Caco-2 (cell line): ENCODE results near the gene RRAS. TPM values are rescaled to one million over a fixed set of nuclear protein-coding genes. Genes with fewer than 3 reads are reported as not detected.

Experiments used
- BruUV-seq: library from RNA; stranded (reverse); fragments of 400-500 nt; replicated peaks from 2 replicates; lab custom pipeline; 2021; lab: Mats Ljungman, UMichigan
- CTCF ChIA-PET: fragments of 300-600 bp; sonication (Branson Sonifier 250); formaldehyde crosslinking; loops from one replicate; lab custom pipeline; 2022; ENCODE audit warnings: antibody characterized with exemption; lab: Charles Lee
- POLR2A ChIA-PET: fragments of 300-600 bp; sonication (Branson Sonifier 250); formaldehyde crosslinking; loops from one replicate; lab custom pipeline; 2022; ENCODE audit warnings: antibody characterized with exemption; lab: Charles Lee
- DNase-seq, 2 experiments: peaks; one replicate each; pipeline versions ENCODE4 v3.0.0 to v3.0.0-alpha.2; 2020 to 2022
- H3K27me3 ChIP-seq: replicated peaks from 2 replicates; pipeline ENCODE4 v1.6.0; 2011; ENCODE audit warnings: low read length; ENCODE audit not compliant: control insufficient read depth, insufficient read depth
- H3K36me3 ChIP-seq: 2 replicates; pipeline ENCODE4 v1.5.1; 2011; ENCODE audit warnings: low read length; ENCODE audit not compliant: control insufficient read depth, insufficient read depth
- H3K4me1 ChIP-seq: fragments of 250-450 bp; sonication (Bioruptor Pico); 2 replicates; pipeline ENCODE4 v1.5.1; 2020; ENCODE audit warnings: mild to moderate bottlenecking
- H3K4me3 ChIP-seq: 2 replicates; pipeline ENCODE4 v1.5.1; 2011; ENCODE audit warnings: low read depth, mild to moderate bottlenecking, control low read depth, low read length
- H3K9me3 ChIP-seq: fragments of 250-450 bp; sonication (Bioruptor Pico); 2 replicates; pipeline ENCODE4 v1.5.1; 2020; ENCODE audit warnings: mild to moderate bottlenecking, moderate library complexity
- H3K27ac Mint-ChIP-seq: one replicate; pipeline ENCODE4 v1.8.0; 2022; ENCODE audit warnings: mixed read lengths; ENCODE audit not compliant: unreplicated experiment
- H3K27me3 Mint-ChIP-seq: one replicate; pipeline ENCODE4 v1.8.0; 2022; ENCODE audit warnings: mixed read lengths; ENCODE audit not compliant: insufficient read depth, unreplicated experiment
- H3K36me3 Mint-ChIP-seq: one replicate; pipeline ENCODE4 v1.8.0; 2022; ENCODE audit warnings: mild to moderate bottlenecking, mixed read lengths; ENCODE audit not compliant: insufficient read depth, unreplicated experiment
- H3K4me1 Mint-ChIP-seq: one replicate; pipeline ENCODE4 v1.8.0; 2022; ENCODE audit warnings: low read depth, mixed read lengths; ENCODE audit not compliant: unreplicated experiment
- H3K4me3 Mint-ChIP-seq: one replicate; pipeline ENCODE4 v1.8.0; 2022; ENCODE audit warnings: mild to moderate bottlenecking, moderate library complexity, mixed read lengths; ENCODE audit not compliant: unreplicated experiment
- H3K9me3 Mint-ChIP-seq: one replicate; pipeline ENCODE4 v1.8.0; 2022; ENCODE audit warnings: mixed read lengths; ENCODE audit not compliant: unreplicated experiment
- CTCF ChIP-seq, 2 experiments: fragments of 200-600 bp in 1 of 2; IDR thresholded peaks; 1 replicate in 1 of 2; 2 replicates in 1 of 2; pipeline versions ENCODE4 v1.5.1 to v1.8.0; 2011 to 2022; ENCODE audit warnings: antibody characterized with exemption in 1 of 2, control low read depth in 1 of 2, inconsistent platforms in 1 of 2, low read depth in 1 of 2, low read length in 1 of 2, mild to moderate bottlenecking in 1 of 2, moderate library complexity in 1 of 2; ENCODE audit not compliant: insufficient read depth in 1 of 2, severe bottlenecking in 1 of 2, unreplicated experiment in 1 of 2
- intact Hi-C: fragments of 100-400 bp; cut with micrococcal nuclease; formaldehyde crosslinking; loops from one replicate; pipeline ENCODE4 v1.10.0; 2022; ENCODE audit not compliant: unreplicated experiment
- total RNA-seq: library from RNA; stranded (reverse); gene quantifications from 2 replicates; pipeline ENCODE4 v1.2.3, GENCODE V29; 2022

RRAS gene
- total RNA-seq, 1 experiment from 2014 or later: 10.6 TPM

- BruUV-seq: no TSS peak
- DNase-seq: no peak
- peak overlapping the region; percentile 43 for H3K4me3 ChIP-seq
- peak overlapping the region; percentile 100 for H3K27ac Mint-ChIP-seq
- H3K4me3 Mint-ChIP-seq: peak overlapping the region; percentile 91
- CTCF ChIA-PET: interaction anchor here (0.6 to 1.4 kb wide), 14 partner anchors 8 to 646 kb away, joined by 3 to 11 read pairs (median 7); partner anchors contain the start of genes NOSIP, PRR12, PRRG2 and RUVBL2
- no peaks in the 10 kb centered on the region for H3K9me3 ChIP-seq
- peaks cover 77% of the 10 kb centered on the region for H3K36me3 Mint-ChIP-seq
- no peaks in the 10 kb centered on the region for H3K9me3 Mint-ChIP-seq
- intact Hi-C loops: loop anchor here (1.0 to 2.0 kb wide), 5 partner anchors 26 to 238 kb away; partner anchors contain the start of genes AKT1S1, AP2A1, BCL2L12 and IRF3
- H3K36me3 ChIP-seq: no peaks in the 10 kb centered on the region
- H3K27me3 ChIP-seq: no peaks in the 10 kb centered on the region
- H3K27me3 Mint-ChIP-seq: no peaks in the 10 kb centered on the region
- peaks cover 7% of the 10 kb centered on the region for H3K4me1 ChIP-seq
- POLR2A ChIA-PET: interaction anchor here (0.5 to 1.6 kb wide), 27 partner anchors 8 to 689 kb away, joined by 3 to 50 read pairs (median 5); partner anchors contain the start of genes ALDH16A1, ATF5, BCL2L12 and IRF3
- TF ChIP-seq CTCF (IDR thresholded peaks at IDR 0.05; ENCODE audit: insufficient read depth in 1 of 2, low read depth in 1 of 2, low read length in 1 of 2, severe bottlenecking in 1 of 2, unreplicated experiment in 1 of 2): no peak
- H3K4me1 Mint-ChIP-seq: peaks cover 43% of the 10 kb centered on the region
These were observed 386 bp downstream of the RRAS start for GRCh38 chr19:49639401-49640112.

GRCh38 chr19:49637821-49638738 is 1.9 kb downstream of the RRAS start:
- POLR2A ChIA-PET: interaction anchor here (1.2 kb wide), 1 partner anchor 39 kb away, joined by 3 read pairs; no protein-coding TSS in a partner anchor
- Histone ChIP-seq H3K36me3 (no peaks in the 10 kb centered on the region), H3K4me3 (no peak overlapping the region), H3K4me1 (peaks cover 7% of the 10 kb centered on the region), H3K9me3 (no peaks in the 10 kb centered on the region), H3K27me3 (no peaks in the 10 kb centered on the region)
- CTCF ChIA-PET: no interaction called here
- H3K9me3 Mint-ChIP-seq: no peaks in the 10 kb centered on the region
- H3K27ac Mint-ChIP-seq: peak overlapping the region; percentile 69
- no peaks in the 10 kb centered on the region for H3K27me3 Mint-ChIP-seq
- intact Hi-C loops: no loop called here
- TF ChIP-seq CTCF (IDR thresholded peaks at IDR 0.05; ENCODE audit: insufficient read depth in 1 of 2, low read depth in 1 of 2, low read length in 1 of 2, severe bottlenecking in 1 of 2, unreplicated experiment in 1 of 2): no peak
- peak overlapping the region; percentile 91 for H3K4me3 Mint-ChIP-seq
- DNase-seq: peak; percentile 46 to 69
- no TSS peak for BruUV-seq
- peaks cover 70% of the 10 kb centered on the region for H3K36me3 Mint-ChIP-seq
- H3K4me1 Mint-ChIP-seq: peaks cover 35% of the 10 kb centered on the region
